Colonic mucosa (tissue), 4 donors: Measurements from ENCODE around the gene HNRNPAB. TPM values are rescaled to one million over a fixed set of nuclear protein-coding genes. Genes with fewer than 3 reads are reported as not detected.
"Not testable (repeated sequence)": the region's sequence is repeated elsewhere in the genome, so short reads cannot be mapped to it uniquely, and the experiment has no call there.

Source experiments
- DNase-seq: peaks from one replicate; pipeline ENCODE4 v3.0.0-alpha.2; 2020
- H3K27ac ChIP-seq: fragments of 200-600 bp; one replicate; pipeline ENCODE4 v1.8.0; 2021
- H3K27me3 ChIP-seq: fragments of 200-600 bp; one replicate; pipeline ENCODE4 v1.8.0; 2021
- H3K36me3 ChIP-seq: fragments of 200-600 bp; one replicate; pipeline ENCODE4 v1.8.0; 2021
- H3K4me1 ChIP-seq: fragments of 200-600 bp; one replicate; pipeline ENCODE4 v1.8.0; 2021; ENCODE audit warnings: mild to moderate bottlenecking
- H3K4me3 ChIP-seq: fragments of 200-600 bp; one replicate; pipeline ENCODE4 v1.8.0; 2021
- H3K9ac ChIP-seq, 2 donors: one replicate each; pipeline ENCODE4 v1.7.0; 2013; ENCODE audit warnings: control low read depth in 2 of 2, low read depth in 2 of 2, low read length in 2 of 2
- H3K9me3 ChIP-seq: fragments of 200-600 bp; one replicate; pipeline ENCODE4 v1.8.0; 2021
- intact Hi-C: fragments of 100-400 bp; cut with DNase I; formaldehyde crosslinking; loops from one replicate; pipeline ENCODE4 v1.14.1; 2022
- total RNA-seq, 2 donors: library from RNA; stranded (reverse); fragmentation: NEBNext Ultra II Directional in 1 of 2; extraction: Animal tissue kit (Norgen Biotek cat#: 25700) in 1 of 2; gene quantifications; one replicate each; pipeline ENCODE4 v1.2.1, GENCODE V29; 2021
- TF ChIP-seq, protein P1 (sequence below): fragments of 200-600 bp; IDR thresholded peaks from one replicate; pipeline ENCODE4 v1.8.0; 2022; ENCODE audit warnings: antibody characterized with exemption, mild to moderate bottlenecking
- donor health status: healthy.
- donor health status: DM: no; HTN: no; CAD: no.
- donor health status: DM: no; HTN: no; CAD: no.

Gene HNRNPAB
- total RNA-seq, 2 donors from 2014 or later = 286 to 385 TPM

- Histone ChIP-seq H3K4me3 (no peak overlapping the region), H3K27ac (no peak overlapping the region), H3K9me3 (no peaks in the 10 kb centered on the region), H3K36me3 (no peaks in the 10 kb centered on the region), H3K27me3 (no peaks in the 10 kb centered on the region), H3K4me1 (no peaks in the 10 kb centered on the region), H3K9ac (no peak overlapping the region)
- no peak for DNase-seq
- TF ChIP-seq, protein P1, sequence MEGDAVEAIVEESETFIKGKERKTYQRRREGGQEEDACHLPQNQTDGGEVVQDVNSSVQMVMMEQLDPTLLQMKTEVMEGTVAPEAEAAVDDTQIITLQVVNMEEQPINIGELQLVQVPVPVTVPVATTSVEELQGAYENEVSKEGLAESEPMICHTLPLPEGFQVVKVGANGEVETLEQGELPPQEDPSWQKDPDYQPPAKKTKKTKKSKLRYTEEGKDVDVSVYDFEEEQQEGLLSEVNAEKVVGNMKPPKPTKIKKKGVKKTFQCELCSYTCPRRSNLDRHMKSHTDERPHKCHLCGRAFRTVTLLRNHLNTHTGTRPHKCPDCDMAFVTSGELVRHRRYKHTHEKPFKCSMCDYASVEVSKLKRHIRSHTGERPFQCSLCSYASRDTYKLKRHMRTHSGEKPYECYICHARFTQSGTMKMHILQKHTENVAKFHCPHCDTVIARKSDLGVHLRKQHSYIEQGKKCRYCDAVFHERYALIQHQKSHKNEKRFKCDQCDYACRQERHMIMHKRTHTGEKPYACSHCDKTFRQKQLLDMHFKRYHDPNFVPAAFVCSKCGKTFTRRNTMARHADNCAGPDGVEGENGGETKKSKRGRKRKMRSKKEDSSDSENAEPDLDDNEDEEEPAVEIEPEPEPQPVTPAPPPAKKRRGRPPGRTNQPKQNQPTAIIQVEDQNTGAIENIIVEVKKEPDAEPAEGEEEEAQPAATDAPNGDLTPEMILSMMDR = no peak
- intact Hi-C loops = no loop called here
These were observed 8.0 kb upstream of the HNRNPAB start for GRCh38 chr5:178196281-178196812.

GRCh38 chr5:178196986-178197385 is 7.3 kb upstream of the HNRNPAB start:
- Histone ChIP-seq H3K27me3 (no peaks in the 10 kb centered on the region), H3K27ac (no peak overlapping the region), H3K36me3 (no peaks in the 10 kb centered on the region), H3K4me3 (no peak overlapping the region), H3K9ac (peak overlapping the region in 1 of 2 donors; percentile 12), H3K9me3 (no peaks in the 10 kb centered on the region), H3K4me1 (no peaks in the 10 kb centered on the region)
- TF ChIP-seq, protein P1 = peak; percentile 47
- DNase-seq = no peak
- intact Hi-C loops = no loop called here

GRCh38 chr5:178198151-178198550 is 6.2 kb upstream of the HNRNPAB start:
- DNase-seq, H3K27ac ChIP-seq, H3K27me3 ChIP-seq, H3K9ac ChIP-seq, intact Hi-C loops, H3K4me3 ChIP-seq, H3K4me1 ChIP-seq, H3K36me3 ChIP-seq, H3K9me3 ChIP-seq: not testable (repeated sequence)

DNA sequence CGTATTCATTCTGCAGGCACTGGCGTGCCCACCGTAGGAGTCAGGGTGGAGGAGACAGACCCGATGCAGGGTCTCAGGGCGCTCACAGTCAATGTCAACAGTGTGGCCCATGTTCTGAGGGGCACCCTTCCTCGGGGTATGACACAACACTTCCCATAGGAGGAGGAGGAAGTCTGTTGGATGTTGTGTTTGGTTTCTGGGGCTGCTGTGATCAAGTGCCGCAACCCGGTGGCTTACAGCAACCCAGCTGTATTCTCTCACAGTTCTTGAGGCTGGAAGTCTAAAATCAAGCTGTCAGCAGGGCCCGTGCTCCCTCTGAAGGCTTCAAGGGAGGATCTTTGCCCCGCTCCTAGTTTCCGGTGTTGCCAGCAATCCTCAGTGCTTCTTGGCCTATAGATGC is 5.6 kb upstream of the HNRNPAB start:
- TF ChIP-seq, protein P1 = no peak
- H3K9me3 ChIP-seq = no peaks in the 10 kb centered on the region
- DNase-seq = no peak
- no peak overlapping the region for H3K9ac ChIP-seq
- H3K36me3 ChIP-seq = no peaks in the 10 kb centered on the region
- H3K4me1 ChIP-seq = no peaks in the 10 kb centered on the region
- H3K27me3 ChIP-seq = no peaks in the 10 kb centered on the region
- H3K4me3 ChIP-seq = no peak overlapping the region
- no peak overlapping the region for H3K27ac ChIP-seq
- intact Hi-C loops = no loop called here

DNA sequence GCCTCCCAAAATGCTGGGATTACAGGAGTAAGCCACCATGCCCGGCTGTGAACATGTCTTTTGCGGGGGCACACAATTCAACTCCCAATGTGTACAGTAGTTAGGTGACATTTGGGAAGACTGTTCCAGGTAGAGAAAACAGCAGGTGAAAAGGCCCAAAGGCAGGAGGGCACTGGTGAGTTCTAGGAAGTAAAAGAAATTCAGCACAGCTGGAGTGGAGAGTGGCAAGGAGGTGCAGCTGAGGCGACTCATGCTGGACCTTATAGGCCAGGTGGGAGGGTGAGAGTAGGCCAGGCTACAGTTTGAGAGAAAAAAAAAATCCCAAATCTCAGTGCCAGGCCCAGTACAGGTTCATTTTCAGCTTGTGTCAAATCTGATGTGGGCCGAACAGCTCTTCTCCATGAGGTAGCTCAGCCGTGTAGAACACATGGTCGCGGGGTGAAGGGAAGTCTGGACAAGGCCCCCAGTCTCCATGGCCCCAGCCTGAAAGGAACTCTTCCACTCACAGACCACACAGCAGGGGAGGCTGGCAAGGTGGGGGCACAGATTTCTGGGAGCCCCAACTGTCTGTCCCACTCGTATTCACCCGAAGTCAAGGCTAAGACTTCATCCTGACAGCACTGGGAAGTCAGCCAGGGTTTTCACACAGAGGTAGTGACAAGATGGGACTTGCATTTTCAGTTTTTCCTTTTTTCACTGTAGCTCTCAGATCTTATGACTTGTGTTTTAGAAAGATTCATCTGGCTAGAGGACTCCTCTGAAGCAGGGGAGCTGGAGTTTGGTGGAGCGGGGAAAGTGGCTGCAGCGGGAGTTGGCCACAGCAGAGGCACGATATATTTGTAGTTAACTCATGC is 4.5 kb upstream of the HNRNPAB start:
- no peak overlapping the region for H3K9ac ChIP-seq
- intact Hi-C loops = no loop called here
- TF ChIP-seq, protein P1 = no peak
- H3K4me1 ChIP-seq = no peaks in the 10 kb centered on the region
- no peaks in the 10 kb centered on the region for H3K27me3 ChIP-seq
- no peak overlapping the region for H3K4me3 ChIP-seq
- no peak overlapping the region for H3K27ac ChIP-seq
- H3K9me3 ChIP-seq = no peaks in the 10 kb centered on the region
- DNase-seq = no peak
- H3K36me3 ChIP-seq = no peaks in the 10 kb centered on the region
